Medulla oblongata (tissue), 1 donor: Measurements from ENCODE around the gene ZNF121.
A peak's percentile ranks its signal among the peaks of the same experiment; 100 is the strongest.
"Not testable (repeated sequence)": the region's sequence is repeated elsewhere in the genome, so short reads cannot be mapped to it uniquely, and the experiment has no call there.

Experiments
- DNase-seq: peaks from one replicate; pipeline ENCODE4 v3.0.0-alpha.2; 2015; ENCODE audit errors: extremely low spot score

Gene ZNF121

DNA sequence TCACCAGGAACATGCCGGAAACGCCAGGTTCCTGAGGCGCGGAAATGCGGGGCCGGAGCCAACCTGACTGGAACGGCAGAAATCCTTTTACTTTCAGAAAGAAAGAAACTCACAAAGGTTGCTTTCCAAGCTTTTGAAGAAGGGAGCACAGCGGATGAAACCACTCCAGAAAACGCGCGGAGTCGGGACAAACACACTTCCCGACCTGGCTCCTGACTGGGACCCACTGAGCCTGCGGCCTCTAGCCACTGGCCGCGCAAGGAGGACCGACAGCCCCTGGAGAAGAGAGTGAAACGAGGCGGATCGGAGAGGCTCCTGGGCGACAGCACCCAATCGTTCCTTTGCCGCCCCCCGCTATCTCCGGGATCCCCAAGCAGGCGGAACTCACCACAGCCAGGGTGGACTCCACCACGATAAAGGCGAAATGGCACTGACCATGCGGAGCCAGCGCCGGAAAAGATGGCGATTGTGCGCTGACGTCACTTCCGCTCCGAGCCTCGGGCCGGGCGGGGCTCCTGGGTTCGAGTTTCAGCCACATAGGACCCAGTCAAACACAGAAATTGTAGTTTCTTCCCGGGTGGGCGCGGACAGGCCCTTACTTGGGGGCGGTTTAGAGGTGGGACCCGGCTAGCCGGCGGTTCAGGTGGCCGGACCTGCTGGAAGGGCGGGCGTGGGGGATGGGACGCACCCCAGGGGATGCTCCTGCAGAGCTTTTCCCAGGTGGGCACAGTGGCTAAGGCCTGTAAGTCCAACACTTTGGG lies at the start of gene ZNF121:
ZNF121 (minus strand) TSS at position 432 of the 761 bp plus-strand sequence. CDS start 16,407 bp downstream, outside the sequence.
- DNase-seq: peak; percentile 89

DNA sequence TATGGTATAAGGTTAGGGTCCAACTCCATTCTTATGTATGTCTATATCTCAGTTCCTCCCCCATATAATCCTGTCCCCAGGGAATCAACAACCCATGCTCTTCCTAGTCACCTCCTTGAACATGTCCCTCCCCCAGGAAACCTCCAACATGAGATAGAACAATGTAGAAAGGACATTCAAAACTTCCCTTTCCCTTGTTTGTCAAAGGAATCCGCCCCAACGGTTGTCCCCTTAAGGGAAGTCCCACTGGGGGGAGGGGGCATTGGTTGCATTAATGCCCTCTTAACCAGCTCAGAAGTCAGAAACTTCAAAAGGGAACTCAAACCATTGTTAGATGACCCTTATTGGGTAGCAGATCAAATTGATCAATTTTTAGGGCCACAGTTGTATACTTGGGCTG lies 43.6 kb upstream of the ZNF121 start:
- no peak for DNase-seq

DNA sequence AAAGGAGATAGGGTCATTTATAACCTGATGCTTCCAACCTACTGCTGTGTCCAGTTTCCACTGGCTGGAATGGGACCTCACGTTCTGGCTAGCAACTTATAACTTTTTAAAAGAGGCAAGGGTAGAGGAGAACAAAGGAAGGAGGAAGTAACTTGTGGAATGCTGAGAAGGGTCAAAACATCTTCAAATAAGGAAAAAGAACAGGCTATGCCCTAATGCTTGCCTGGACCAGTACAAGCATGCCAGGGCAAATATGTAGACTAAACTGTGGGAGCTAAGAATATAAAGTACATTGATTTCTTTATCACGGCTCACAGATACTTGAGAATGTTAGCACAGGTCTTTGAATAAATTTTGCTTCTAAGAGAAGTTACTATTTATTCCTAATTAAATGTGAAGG lies 38.2 kb upstream of the ZNF121 start:
- DNase-seq: no peak

DNA sequence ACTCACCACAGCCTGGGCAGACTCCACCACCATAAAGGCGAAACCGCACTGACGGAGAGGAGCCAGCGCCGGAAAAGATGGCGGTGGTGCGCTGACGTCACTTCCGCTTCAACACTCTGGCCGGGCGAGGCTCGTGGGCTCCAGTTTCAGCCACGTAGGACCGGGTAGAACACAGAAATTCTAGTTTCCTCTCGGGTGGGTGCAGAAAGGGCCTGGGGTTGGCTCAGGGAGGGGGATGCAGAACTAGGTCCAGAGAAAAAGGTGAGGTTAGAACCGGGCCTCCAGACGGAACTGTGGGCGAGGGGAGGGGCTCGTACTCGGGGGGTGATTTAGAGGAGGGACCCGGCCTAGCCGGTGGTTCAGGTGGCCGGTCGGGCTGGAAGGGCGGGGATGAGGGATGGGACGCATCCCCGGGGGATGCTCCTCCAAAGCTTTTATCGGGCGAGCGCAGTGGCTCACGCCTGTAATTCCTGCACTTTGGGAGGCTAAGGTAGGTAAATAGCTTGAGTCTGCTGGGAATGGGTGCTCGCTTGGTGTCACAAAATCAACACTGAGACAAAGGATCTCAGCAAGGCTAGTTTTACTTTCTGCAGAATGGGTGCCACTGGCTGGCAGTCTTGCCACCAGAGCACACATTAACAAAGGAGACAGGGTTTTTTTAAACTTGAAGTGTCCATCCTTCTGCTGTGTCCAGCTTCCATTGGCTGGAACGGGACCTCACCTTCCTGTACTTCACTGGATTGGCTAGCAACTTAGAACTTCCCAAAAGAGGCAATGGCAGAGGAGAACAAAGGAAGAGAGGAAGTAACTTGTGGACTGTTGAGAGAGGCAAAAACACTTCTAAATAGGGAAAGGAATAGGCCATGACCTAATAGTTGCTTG lies 37.1 kb upstream of the ZNF121 start, which contains the start of gene ZNF561:
ZNF561 (minus strand) TSS at position 77 of the 882 bp plus-strand sequence. CDS start 1,776 bp downstream, outside the sequence.
- DNase-seq: peak; percentile 88

DNA sequence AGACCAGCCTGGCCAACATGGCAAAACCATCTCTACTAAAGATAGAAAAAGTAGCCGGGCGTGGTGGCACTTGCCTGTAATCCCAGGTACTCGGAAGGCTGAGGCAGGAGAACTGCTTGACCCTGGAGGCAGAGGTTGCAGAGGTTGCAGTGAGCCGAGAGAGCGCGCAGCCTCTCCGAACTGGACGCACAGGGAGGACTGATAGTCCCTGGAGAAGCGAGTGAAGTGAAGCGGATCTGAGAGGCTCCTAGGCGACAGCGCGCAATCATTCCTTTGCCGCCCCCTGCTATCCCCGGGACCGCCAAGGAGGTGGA lies 36.5 kb upstream of the ZNF121 start:
- no peak for DNase-seq

DNA sequence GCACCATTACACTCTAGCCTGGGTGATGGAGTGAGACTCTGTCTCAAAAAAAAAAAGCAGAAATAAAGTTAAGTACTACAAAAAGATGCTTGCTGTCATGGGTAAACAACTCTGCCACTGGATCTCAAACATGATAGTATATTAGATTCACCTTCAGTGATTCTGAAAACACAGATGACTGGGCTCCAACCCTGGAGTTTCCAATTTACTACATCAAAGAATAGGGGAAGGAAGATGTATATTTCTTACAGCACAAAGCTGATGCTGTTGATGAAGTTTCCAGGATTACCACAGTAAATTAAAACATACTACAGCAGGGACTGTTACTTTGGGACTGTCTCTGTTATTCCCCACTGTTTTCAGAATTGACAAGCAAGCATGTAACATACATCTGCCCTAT lies 31.5 kb upstream of the ZNF121 start:
- DNase-seq: no peak

DNA sequence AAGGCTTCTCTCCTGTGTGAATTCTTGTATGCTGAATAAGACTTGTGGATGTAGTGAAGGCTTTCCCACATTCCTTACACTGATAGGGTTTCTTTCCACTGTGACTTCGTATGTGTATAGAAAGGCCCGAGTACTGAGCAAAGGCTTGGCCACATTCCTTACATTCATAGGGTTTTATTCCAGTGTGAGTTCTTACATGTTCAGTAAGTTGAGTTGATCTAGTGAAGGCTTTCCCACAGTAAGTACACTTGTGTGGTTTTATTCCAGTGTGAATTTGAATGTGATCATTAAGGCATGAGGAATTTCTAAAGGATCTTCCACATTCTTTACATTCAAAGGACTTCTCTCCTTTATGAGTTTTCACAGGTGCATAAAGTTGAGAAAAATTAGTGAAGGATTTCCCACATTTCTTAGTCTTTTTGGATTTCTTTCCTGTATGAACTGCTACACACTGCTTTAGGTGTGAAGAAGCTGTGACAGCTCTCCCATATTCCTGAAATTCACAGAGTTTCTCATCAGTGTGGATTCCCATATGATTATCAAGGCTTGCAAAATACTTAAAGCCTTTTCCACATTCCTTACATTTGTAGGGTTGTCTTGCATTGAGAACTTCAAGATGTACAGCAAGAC lies 26.3 kb upstream of the ZNF121 start:
- DNase-seq: no peak

DNA sequence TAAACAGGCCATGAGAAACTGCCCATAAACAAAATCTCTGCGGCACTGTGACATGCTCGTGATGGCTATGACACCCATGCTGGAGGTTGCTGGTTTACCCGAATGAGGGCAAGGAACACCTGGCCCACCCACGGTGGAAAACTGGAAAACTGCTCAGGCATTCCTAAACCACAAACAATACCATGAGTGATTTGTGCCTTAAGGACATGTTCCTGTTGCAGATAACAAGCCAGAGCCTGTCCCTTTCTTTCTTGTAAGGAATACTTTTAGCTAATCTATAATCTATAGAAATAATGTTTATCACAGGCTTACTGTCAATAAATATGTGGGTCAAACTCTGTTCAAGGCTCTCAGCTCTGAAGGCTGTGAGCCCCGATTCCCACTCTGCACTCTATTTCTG lies 24.6 kb upstream of the ZNF121 start:
- no peak for DNase-seq

DNA sequence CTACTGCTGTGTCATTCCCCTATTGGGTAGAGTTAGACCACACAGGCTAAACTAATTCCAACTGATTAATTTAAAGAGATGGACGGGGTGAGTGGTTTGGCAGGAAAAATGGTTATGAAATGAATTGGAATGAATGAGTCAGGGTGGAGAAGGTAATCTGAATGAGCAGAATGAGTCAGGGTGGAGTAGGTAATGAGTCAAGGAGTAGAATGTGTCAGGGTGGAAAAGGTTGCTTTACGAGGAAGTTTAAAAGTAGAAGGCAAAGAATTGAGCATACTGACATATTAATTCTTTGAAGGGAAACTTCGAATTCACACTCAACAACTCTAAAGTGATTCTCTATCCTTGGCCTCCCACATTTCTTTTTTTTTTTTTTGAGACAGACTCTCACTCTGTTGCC lies 12.7 kb upstream of the ZNF121 start:
- no peak for DNase-seq

DNA sequence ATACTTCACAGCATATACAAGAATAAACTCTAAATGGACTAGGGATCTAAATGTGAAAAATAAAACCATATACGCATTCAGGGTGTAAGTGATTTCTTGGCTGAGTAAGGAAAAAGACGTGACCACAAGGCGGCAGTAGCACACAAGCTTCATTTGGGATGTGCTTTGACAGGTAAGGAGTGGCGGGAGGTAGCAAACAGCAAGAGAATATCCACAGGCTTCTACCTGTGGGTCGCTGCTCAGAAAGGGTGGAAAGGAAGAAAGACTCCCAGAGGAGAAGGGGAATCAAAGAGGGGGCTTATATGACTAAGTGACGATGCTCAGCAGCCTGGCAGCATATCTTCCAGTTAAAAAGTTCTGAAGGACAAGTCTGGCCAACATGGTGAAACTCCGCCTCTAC lies 2.5 kb upstream of the ZNF121 start:
- peak; percentile 71 for DNase-seq

DNA sequence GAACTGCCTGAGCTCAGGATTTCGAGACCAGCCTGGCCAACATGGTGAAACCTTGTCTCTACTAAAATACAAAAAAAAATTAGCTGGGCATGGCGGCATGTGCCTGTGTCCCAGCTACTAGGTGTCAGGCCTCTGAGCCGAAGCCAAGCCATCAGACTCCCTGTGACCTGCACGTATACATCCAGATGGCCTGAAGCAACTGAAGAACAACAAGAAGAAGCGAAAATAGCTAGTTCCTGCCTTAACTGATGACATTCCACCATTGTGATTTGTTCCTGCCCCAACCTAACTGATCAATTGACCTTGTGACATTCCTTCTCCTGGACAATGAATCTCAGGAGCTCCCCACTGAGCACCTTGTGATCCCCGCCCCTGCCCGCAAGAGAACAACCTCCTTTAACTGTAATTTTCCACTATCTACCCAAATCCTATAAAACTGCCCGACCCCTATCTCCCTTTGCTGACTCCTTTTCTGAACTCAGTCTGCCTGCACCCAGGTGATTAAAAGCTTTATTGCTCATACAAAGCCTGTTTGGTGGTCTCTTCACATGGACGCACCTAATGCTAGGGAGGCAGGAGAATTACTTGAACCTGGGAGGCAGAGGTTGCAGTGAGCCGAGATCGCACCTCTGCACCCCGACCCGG lies 2.1 kb downstream of the ZNF121 start:
- not testable (repeated sequence) for DNase-seq

DNA sequence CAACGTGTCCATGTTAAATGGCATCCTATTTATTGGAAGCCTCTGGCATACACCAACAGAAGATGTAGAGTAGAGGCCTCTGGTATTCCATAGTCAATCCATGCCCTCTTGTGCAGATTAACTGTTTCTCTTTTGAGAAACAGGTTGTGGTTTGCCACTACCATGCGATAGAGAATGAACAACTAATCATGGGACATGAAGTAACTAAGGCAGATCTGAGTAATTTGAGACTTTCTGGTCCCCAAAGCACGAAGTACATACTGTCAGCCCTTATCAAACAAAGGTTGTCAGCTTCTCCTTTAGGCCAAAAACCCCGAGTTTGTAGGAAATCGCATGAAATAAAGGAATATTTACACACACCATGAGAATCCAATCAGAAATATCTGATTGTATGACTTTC lies 3.6 kb downstream of the ZNF121 start:
- DNase-seq: no peak

DNA sequence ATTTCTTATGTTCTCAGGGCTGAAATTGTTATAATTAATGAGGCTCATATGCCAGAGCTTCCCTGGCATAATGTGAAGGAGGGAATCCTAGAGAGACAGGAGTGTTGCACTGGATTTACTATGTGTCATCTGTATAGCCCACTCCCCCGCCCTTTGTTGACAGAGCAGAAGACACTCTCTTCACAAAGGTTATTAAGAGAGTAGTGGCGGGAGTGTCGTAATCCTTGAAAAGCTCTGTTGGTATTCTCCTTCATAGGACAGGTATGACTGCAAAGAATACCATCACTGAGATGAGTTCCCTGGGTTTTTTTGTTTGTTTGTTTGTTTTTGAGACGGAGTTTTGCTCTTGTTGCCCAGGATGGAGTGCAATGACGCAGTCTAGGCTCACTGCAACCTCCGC lies 14.0 kb downstream of the ZNF121 start:
- DNase-seq: no peak

DNA sequence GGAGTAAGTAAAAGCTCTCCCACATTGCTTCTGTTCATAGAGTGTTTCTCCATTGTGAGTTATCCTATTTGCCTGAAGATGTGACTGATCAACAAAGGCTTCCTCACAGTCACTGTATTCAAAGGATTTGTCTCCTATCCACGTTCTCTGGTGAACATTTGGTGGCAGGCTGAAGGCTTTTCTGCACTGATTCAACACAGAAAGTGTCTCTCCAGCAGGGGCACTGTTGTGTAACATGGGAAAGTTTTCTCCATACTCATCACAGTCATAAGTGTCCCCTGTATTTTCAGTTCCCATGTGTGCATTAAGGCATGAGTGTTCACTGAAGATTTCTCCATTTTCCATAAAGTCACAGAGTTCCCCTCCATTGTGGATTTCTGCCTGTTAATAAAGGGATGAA lies 17.6 kb downstream of the ZNF121 start:
- no peak for DNase-seq

DNA sequence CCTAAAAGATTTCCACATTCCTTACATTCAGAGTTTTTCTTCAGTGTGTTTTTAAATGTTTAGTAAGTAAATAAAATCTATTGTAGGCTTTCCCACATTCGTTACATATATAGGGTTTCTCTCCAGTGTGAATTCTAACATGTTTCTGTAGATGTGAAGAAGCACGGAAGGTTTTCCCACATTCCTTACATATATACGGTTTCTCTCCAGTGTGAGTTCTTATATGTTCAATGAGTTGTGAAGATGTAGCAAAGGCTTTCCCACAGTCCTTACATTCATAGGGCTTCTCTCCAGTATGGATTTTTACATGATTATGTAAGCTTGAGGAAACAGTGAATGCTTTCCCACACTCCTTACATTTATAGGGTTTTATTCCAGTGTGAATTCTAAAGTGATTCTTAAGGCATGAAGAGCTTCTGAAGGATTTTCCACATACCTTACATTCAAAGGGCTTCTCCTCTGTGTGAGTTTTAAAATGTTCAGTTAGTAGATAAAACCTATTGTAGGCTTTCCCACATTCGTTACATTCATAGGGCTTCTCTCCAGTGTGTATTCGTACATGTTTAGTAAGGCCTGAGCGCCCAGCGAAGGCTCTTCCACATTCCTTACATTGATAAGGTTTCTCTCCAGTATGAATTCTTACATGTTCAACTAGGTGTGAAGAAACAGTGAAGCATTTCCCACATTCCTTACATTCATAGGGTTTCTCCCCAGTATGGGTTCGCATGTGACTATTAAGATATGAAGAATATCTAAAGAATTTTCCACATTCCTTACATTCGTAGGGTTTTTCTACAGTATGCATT lies 18.2 kb downstream of the ZNF121 start:
- no peak for DNase-seq

DNA sequence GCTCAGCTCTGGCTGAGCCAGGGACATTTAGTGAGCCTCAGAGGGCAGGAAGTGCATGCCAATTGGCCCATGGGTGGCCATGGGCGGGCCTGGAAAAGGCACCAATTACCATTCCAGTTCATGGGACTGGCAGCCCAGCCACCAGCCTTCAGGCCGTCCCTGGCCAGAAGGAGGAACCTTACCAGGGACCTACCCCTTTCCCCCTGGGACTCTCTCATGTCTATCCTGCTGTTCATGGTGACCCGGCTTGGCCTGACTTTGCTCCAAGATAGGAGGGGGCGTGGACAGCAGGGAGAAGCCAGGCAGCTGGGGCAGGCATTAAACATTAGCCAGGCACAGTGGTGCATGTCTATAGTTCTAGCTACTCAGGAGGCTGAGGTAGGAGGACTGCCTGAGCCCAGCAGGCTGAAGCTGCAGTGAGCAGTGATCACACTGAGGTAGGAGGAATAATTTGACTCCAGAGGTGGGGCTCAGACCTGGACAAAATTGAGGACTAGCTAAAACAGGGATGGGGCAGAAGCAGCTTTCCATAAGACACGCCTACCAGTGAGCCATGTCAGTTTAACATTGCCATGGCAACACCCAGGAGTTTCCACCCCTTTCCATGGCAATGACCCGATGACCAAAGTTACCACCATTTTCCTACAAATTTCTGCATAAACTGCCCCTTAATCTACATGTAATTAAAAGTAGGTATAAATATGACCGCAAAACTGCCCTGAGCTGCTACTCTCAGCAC lies 31.6 kb downstream of the ZNF121 start:
- DNase-seq: no peak

DNA sequence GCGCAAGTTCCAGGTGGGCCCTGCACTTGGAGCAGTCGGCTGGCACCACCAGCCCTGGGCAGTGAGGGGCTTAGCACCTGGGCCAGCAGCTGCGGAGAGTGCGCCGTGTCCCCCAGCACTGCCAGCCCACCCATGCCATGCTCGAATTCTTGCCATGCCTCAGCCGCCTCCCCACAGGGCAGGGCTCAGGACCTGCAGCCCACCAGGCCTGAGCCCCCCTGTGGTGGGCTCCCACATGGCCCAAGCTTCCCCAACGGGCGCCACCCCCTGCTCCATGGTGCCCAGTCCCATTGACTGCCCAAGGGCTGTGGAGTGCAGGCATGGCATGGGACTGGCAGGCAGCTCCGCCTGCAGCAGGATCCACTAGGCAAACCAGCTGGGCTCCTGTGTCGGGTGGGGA lies 36.4 kb downstream of the ZNF121 start:
- no peak for DNase-seq

DNA sequence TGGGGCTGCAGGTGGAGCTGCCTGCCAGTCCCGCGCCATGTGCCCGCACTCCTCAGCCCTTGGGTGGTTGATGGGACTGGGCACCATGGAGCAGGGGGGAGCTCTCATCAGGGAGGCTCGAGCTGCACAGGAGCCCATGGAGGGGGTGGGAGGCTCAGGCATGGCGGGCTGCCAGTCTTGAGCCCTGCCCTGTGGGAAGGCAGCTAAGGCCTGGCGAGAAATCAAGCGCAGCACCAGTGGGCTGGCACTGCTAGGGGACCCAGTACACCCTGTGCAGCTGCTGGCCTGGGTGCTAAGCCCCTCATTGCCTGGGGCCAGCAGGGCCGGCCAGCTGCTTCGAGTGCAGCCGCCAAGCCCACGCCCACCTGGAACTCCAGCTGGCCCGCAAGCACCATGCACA lies 43.0 kb downstream of the ZNF121 start:
- not testable (repeated sequence) for DNase-seq

DNA sequence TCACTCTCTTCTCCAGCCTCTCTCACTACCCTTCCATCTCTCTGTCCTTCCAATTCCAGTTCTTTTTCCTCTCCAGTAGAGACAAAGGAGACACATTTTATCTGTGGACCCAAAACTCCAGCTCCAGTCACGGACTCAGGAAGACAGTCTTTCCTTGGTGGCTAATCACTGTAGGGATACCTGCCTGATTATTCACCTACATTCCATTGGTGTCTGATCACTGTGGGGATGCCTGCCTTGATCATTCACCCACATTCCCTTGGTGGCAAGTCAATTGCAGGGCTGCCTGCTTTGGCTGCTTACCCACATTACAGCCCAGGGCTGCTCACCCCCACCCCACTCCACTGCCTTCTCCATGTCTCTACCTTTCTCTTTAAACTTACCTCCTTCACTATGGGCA lies 44.4 kb downstream of the ZNF121 start:
- not testable (repeated sequence) for DNase-seq

DNA sequence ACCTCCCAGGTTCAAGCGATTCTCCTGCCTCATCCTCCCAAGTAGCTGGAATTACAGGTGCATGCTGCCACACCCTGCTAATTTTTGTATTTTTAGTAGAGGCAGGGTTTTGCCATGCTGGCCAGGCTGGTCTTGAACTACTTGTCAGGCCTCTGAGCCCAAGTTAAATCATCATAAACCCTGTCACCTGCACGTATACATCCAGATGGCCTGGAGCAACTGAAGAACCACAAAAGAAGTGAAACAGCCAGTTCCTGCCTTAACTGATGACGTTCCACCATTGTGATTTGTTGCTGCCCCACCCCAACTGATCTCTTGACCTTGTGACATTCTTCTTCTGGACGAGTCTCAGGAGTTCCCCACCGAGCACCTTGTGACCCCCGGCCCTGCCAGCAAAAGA lies 45.1 kb downstream of the ZNF121 start:
- DNase-seq: not testable (repeated sequence)
